HG03045 (cell line): ENCODE data around the gene JTB.

Experiments used
- ATAC-seq: cut with Tn5 transposase; IDR thresholded peaks from one replicate; pipeline ENCODE4 v1.9.1; 2021; ENCODE audit warnings: mild to moderate bottlenecking, moderate library complexity; ENCODE audit not compliant: unreplicated experiment

The JTB gene

GRCh38 chr1:153933955-153934354 is 43.5 kb downstream of the JTB start:
- no peak for ATAC-seq

GRCh38 chr1:153933430-153933829 is 44.0 kb downstream of the JTB start:
- no peak for ATAC-seq

GRCh38 chr1:153932156-153933131 is 45.0 kb downstream of the JTB start:
- no peak for ATAC-seq

GRCh38 chr1:153929981-153930948 is 47.2 kb downstream of the JTB start:
- no peak for ATAC-seq

DNA sequence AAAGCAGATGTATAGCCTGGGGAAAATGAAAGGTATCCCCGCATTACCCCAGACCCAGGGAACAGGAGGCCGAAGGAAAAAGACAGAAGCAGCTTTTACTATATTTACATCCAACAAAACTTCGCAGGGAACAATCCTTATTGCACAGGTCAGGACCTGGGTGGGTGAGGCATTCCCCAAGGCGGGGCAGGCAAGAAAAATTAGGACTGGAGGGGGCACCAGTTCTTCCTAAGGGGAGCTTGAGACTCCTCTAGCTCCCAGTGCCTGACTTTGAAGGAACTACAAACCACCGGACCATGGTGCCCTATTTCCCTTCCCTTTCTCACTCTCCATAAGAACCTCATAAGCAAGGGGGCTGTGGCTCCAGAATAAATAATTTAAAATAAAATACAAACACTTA is 48.0 kb downstream of the JTB start:
- ATAC-seq, result no peak

DNA sequence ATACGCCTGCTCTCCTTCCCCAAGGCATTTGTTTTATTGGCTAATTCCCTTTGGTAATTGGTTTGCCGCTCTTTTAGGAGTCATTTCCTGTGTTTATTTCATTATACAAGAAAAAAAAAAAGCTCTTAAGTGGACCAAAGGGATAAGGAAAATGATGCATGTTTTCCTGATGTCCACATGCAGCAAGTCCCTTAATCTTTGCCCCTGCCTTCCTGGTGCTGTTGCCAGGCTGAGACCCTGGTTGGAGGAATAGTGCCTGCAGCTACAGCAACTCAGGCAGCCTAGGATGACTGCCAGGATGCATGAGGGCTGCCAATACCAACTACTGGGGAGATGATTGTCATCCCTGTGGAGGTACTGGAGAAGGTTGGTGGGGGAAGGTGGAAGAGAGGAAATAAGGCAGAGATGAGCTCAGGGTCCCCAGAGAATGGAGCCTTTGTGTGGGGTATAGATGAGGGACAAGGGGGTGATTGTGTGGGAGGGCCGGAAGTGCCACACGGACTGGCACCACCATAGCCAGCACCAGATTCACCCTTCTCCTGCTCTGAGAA is 48.6 kb downstream of the JTB start:
- no peak for ATAC-seq

- ATAC-seq, result no peak
These were observed 49.2 kb downstream of the JTB start for GRCh38 chr1:153928245-153928644.

DNA sequence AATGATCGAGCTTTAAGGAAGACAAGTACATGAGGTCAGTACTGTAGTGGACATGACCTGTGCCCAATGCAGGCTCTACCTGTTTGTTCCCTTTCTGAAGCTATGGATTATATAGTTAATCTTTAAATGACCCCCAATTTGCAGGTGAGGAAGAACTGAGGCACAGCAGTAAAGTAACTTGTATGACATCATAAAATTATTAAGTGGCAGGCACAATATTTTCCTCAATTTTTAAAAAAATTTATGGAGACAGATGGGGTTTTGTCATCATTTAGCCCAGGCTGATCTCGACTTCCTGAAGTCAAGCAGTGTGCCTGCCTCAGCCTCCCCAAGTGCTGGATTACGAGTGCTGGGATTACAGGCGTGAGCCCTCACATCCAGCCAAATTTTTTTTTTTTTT is 51.1 kb downstream of the JTB start:
- no peak for ATAC-seq
